ENCODE measurements around the gene KIF19. TPM values are rescaled to one million over a fixed set of nuclear protein-coding genes. Genes with fewer than 3 reads are reported as not detected.

The KIF19 gene
- total RNA-seq, 1 donor from 2014 or later = not detected

DNA sequence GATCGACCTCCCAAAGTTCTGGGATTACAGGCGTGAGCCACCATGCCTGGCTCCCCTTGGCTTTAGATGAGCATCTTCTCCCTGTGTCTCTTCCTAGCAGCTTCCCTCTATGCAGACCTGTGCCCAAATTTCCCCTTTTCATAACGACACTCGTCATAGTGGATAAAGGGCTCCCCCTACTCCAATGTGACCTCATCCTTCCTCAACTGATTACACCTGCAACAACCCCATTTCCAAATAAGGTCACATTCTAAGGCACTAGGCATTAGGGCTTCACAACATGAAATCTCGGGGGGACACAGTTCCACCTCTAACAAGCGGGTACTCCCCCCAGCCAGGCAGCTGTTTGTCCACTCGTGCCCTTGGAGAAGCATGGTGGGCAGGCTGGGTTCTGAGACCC lies 10.3 kb downstream of the KIF19 start:
- H3K27ac Mint-ChIP-seq = no peak overlapping the region
- H3K4me1 Mint-ChIP-seq = peaks cover 8% of the 10 kb centered on the region
- H3K36me3 Mint-ChIP-seq = no peaks in the 10 kb centered on the region
- TF ChIP-seq, protein P1, sequence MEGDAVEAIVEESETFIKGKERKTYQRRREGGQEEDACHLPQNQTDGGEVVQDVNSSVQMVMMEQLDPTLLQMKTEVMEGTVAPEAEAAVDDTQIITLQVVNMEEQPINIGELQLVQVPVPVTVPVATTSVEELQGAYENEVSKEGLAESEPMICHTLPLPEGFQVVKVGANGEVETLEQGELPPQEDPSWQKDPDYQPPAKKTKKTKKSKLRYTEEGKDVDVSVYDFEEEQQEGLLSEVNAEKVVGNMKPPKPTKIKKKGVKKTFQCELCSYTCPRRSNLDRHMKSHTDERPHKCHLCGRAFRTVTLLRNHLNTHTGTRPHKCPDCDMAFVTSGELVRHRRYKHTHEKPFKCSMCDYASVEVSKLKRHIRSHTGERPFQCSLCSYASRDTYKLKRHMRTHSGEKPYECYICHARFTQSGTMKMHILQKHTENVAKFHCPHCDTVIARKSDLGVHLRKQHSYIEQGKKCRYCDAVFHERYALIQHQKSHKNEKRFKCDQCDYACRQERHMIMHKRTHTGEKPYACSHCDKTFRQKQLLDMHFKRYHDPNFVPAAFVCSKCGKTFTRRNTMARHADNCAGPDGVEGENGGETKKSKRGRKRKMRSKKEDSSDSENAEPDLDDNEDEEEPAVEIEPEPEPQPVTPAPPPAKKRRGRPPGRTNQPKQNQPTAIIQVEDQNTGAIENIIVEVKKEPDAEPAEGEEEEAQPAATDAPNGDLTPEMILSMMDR (IDR thresholded peaks at IDR 0.05; ENCODE audit: unreplicated experiment) = no peak
- H3K9me3 Mint-ChIP-seq = no peaks in the 10 kb centered on the region
- no peak overlapping the region for H3K4me3 Mint-ChIP-seq
- H3K27me3 Mint-ChIP-seq (ENCODE audit: low read depth) = peaks cover 41% of the 10 kb centered on the region
- no peak for DNase-seq (ENCODE audit: low spot score in 2 of 2, unreplicated experiment in 2 of 2)

DNA sequence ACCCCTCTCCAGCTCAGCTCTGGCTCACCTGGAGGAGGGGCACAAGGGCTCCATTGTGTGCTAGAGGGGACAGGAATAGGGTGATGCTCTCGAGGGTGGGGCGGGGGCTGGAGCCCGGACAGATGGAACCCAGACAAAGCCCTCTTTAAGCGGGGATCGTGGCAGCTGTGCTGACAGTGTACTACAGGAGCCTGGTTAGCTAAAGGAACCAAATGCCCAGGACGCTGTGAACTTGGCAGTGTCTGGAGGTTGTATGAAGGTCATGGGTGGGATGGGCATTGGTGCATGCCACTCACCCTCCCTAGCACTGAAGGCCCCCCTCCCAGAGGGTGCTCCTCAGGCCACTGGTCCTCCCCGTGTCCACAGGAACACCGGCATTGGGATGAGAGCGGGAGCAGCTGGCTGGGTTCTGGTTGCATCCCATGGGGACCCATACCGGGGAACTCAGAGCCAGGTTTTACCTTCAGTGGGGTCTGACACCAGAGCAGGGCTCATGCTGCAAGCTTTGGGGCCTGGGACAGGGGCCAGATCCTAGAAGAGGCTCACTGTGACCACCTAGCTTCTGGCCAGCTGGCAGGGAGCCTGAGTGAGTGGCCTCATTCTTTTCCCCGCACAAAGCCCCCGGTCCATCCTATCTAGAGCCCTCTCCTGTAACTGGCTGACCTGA lies 11.9 kb downstream of the KIF19 start:
- DNase-seq (ENCODE audit: low spot score in 2 of 2, unreplicated experiment in 2 of 2) = no peak
- no peaks in the 10 kb centered on the region for H3K9me3 Mint-ChIP-seq
- peaks cover 1% of the 10 kb centered on the region for H3K4me1 Mint-ChIP-seq
- H3K4me3 Mint-ChIP-seq = no peak overlapping the region
- TF ChIP-seq, protein P1 (IDR thresholded peaks at IDR 0.05; ENCODE audit: unreplicated experiment) = no peak
- H3K27me3 Mint-ChIP-seq (ENCODE audit: low read depth) = peaks cover 40% of the 10 kb centered on the region
- H3K36me3 Mint-ChIP-seq = no peaks in the 10 kb centered on the region
- no peak overlapping the region for H3K27ac Mint-ChIP-seq

DNA sequence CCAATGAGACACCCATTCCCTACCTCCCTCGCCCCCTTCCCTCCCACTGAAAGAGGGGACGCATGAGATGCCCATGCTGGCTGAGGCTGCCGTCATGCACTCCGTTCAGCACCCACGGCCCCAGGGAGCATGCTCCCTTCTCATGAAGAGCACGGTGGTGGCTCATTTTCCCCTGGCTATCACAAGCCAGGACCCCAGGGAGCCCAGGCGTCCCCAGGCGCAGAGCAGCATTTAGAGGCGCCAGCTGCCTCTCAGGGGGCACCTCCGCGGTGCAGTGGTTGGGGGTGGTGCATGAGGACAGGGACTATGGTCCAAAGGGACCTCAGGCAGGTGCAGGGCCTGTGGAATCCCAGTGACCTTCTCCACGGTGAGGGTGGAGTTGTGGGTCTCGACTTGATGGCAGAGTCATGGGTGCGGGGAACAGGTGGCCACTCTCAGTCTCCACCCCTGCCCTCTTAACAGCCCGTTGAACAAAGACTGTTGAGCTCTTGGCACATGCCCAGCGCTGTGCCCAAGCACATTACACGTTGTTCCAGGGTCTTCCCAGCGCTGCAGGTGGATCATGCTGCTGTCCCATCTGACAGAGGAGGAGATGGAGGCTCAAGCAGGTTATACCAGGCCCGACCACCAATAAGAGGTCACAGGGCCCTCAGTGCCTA lies 13.6 kb downstream of the KIF19 start:
- H3K4me3 Mint-ChIP-seq = no peak overlapping the region
- no peaks in the 10 kb centered on the region for H3K36me3 Mint-ChIP-seq
- no peak for DNase-seq (ENCODE audit: low spot score in 2 of 2, unreplicated experiment in 2 of 2)
- H3K9me3 Mint-ChIP-seq = no peaks in the 10 kb centered on the region
- H3K4me1 Mint-ChIP-seq = no peaks in the 10 kb centered on the region
- no peak overlapping the region for H3K27ac Mint-ChIP-seq
- TF ChIP-seq, protein P1 (IDR thresholded peaks at IDR 0.05; ENCODE audit: unreplicated experiment) = no peak
- H3K27me3 Mint-ChIP-seq (ENCODE audit: low read depth) = peaks cover 41% of the 10 kb centered on the region

DNA sequence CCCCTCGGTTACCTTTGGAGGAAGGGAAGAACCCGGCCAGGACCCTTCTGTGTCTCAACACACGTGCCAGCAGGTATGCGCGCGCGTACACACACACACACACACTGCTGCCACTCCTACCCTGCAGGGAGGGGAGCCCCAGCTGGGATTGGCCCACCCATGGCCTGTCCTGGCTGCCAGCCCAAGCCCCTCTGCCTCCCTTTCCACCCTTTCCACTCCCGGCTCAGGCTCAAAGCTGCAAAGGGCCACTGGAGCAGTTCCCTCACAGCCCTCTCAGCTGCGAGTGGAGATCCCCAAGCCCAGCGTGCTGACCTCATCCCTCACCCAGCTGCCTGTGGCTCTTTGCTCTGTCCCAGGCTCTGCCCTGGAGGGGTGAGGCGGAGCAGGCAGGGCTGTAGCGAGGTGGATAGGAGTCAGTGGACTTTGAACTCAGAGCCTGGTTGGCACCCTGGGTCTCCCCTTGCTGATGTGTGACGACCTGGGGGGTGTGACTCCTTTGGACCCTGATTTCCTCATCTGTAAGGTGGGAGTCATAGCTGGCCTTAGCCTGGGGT lies 14.5 kb downstream of the KIF19 start:
- Mint-ChIP-seq H3K27ac (no peak overlapping the region), H3K4me3 (no peak overlapping the region), H3K36me3 (no peaks in the 10 kb centered on the region), H3K9me3 (no peaks in the 10 kb centered on the region), H3K27me3 (ENCODE audit: low read depth) (peaks cover 44% of the 10 kb centered on the region), H3K4me1 (no peaks in the 10 kb centered on the region)
- no peak for DNase-seq (ENCODE audit: low spot score in 2 of 2, unreplicated experiment in 2 of 2)
- TF ChIP-seq, protein P1 (IDR thresholded peaks at IDR 0.05; ENCODE audit: unreplicated experiment) = no peak

DNA sequence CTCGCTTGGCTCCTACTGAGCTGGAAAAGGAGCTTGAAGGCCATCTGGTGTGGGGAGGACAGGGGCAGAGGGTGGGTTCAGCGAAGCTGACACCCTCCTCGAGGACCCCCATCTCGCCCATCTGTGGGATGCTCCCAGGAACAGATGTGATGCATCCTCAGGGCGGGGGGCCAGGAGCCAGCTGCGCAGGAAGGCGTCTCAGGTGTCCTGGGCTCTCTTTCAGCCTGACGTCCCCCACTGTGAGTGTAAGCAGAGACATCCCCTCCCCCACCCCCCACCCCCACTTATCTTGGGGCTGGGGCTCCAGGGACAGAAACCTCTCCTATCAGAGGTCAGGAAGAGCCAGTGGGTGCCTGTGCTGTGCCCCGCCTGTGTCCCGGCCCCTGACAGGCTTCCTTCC lies 16.2 kb downstream of the KIF19 start:
- no peaks in the 10 kb centered on the region for H3K36me3 Mint-ChIP-seq
- no peaks in the 10 kb centered on the region for H3K9me3 Mint-ChIP-seq
- TF ChIP-seq, protein P1 (IDR thresholded peaks at IDR 0.05; ENCODE audit: unreplicated experiment) = no peak
- no peaks in the 10 kb centered on the region for H3K4me1 Mint-ChIP-seq
- H3K27me3 Mint-ChIP-seq (ENCODE audit: low read depth) = peaks cover 50% of the 10 kb centered on the region
- no peak overlapping the region for H3K4me3 Mint-ChIP-seq
- no peak overlapping the region for H3K27ac Mint-ChIP-seq
- DNase-seq (ENCODE audit: low spot score in 2 of 2, unreplicated experiment in 2 of 2) = no peak
